DND-41 (cell line): Measurements from ENCODE around the gene PPP6C.

ENCODE experiments used
- ATAC-seq: fragments of 200-7000 bp; cut with Tn5 transposase; 3 replicates; pipeline ENCODE4 v1.9.1; 2021; ENCODE audit warnings: low read depth; ENCODE audit not compliant: insufficient read depth
- DNase-seq: peaks from one replicate; pipeline ENCODE4 v3.0.0-alpha.2; 2020
- H2AFZ ChIP-seq: 2 replicates; pipeline ENCODE4 v1.6.0; 2012; ENCODE audit warnings: low read depth, low read length
- H3K27ac ChIP-seq: 2 replicates; pipeline ENCODE4 v1.5.1; 2012; ENCODE audit warnings: low read length, inconsistent platforms
- H3K27me3 ChIP-seq: fragments of 200-600 bp; sonication (generic); 2 replicates; pipeline ENCODE4 v1.6.0; 2012; ENCODE audit warnings: low read length, mild to moderate bottlenecking, inconsistent platforms; ENCODE audit not compliant: insufficient read depth, poor library complexity
- H3K36me3 ChIP-seq: 2 replicates; pipeline ENCODE4 v1.5.1; 2012; ENCODE audit warnings: low read length, inconsistent platforms; ENCODE audit not compliant: insufficient read depth
- H3K4me1 ChIP-seq: 2 replicates; pipeline ENCODE4 v1.5.1; 2012; ENCODE audit warnings: mild to moderate bottlenecking, low read length; ENCODE audit not compliant: insufficient read depth
- H3K4me2 ChIP-seq: 2 replicates; pipeline ENCODE4 v1.6.0; 2012; ENCODE audit warnings: mild to moderate bottlenecking, moderate library complexity, low read length, inconsistent platforms; ENCODE audit not compliant: insufficient read depth
- H3K4me3 ChIP-seq, 2 experiments: fragments of 200-600 bp in 1 of 2; shearing (Covaris generic) in 1 of 2; 2 replicates each; pipeline ENCODE4 v1.5.1; 2012 to 2016; ENCODE audit warnings: inconsistent platforms in 2 of 2, low read length in 2 of 2, mild to moderate bottlenecking in 2 of 2, low read depth in 1 of 2, moderate library complexity in 1 of 2
- H3K79me2 ChIP-seq: 2 replicates; pipeline ENCODE4 v1.6.0; 2012; ENCODE audit warnings: low read length, inconsistent platforms; ENCODE audit not compliant: insufficient read depth
- H3K9ac ChIP-seq: 2 replicates; pipeline ENCODE4 v1.6.0; 2012; ENCODE audit warnings: low read depth, mild to moderate bottlenecking, inconsistent platforms, low read length, moderate library complexity
- H3K9me3 ChIP-seq: 2 replicates; pipeline ENCODE4 v1.5.1; 2012; ENCODE audit warnings: low read length, moderate library complexity, mild to moderate bottlenecking, inconsistent platforms; ENCODE audit not compliant: insufficient read depth, severe bottlenecking
- H4K20me1 ChIP-seq: 2 replicates; pipeline ENCODE4 v1.6.0; 2012; ENCODE audit warnings: low read length; ENCODE audit not compliant: insufficient read depth
- EZH2 ChIP-seq: IDR thresholded peaks from 3 replicates; pipeline ENCODE4 v1.6.1; 2012; ENCODE audit warnings: borderline replicate concordance, low read depth, mild to moderate bottlenecking, moderate library complexity, low read length, inconsistent platforms; ENCODE audit not compliant: severe bottlenecking
- TF ChIP-seq, protein P1 (sequence below): IDR thresholded peaks from 2 replicates; pipeline ENCODE4 v1.5.1; 2012; ENCODE audit warnings: borderline replicate concordance, low read length, moderate library complexity, mild to moderate bottlenecking; ENCODE audit not compliant: poor library complexity, severe bottlenecking; ENCODE audit errors: extremely low read depth

Gene PPP6C

DNA sequence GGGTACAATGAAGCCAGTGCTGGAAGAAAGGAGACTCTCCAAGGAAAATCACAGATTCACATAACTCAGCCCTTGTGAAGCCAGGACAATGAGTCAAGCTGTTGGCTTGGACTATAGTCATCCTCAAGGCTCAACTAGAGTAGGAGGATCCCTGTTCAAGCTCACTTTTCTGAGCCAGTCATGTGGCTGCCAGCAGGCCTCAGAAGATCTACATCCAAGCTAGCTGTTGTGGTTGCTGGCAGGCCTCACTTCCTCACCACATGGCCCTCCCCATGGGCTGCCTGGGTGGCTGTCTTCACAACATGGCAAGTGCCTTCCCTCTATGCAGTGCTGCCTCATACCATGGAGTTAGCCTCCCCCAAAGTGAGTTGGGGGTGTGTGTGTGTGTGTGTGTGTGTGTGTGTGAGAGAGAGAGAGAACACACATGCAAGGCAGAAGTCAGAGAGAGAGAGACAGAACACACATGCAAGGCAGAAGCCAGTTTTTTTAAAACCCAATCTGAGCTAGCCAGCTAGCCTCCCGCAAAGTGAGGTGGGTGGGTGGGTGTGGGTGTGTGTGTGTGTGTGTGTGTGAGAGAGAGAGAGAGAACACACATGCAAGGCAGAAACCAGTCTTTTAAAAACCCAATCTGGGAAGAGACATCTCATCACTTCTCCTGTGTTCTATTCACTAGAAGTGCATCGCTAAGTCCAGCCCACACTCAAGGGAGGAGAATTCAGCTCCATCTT is 63.4 kb downstream of the PPP6C start:
- 0 out of 2 replicates have a peak overlapping the region, but pooled peaks have one; percentile 17 for H2AFZ ChIP-seq
- H3K9ac ChIP-seq, result peak overlapping the region; percentile 41
- H3K27ac ChIP-seq, result peak overlapping the region; percentile 94

DNA sequence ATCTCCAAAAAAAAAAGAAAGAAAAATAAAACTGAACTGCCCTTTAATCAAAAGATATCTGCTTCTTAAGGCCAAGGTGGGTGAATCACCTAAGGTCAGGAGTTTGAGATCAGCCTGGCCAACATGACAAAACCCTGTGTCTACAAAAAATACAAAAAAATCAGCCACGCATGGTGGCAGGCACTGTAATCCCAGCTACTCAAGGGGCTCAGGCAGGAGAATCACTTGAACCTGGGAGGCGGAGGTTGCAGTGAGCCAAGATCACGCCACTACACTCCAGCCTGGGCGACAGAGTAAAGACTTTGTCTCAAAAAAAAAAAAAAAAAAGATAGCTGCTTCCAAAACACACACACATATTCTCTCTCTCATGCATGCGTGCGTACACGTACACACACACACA is 64.1 kb downstream of the PPP6C start:
- Histone ChIP-seq H2AFZ (no peak overlapping the region), H3K27me3 (no peaks in the 10 kb centered on the region), H3K4me3 (peak overlapping the region in 1 of 2 experiments; percentile 41; a peak in 2 of 4 replicates), H4K20me1 (no peaks in the 10 kb centered on the region), H3K36me3 (peaks cover 7% of the 10 kb centered on the region), H3K79me2 (peaks cover 79% of the 10 kb centered on the region), H3K4me1 (peaks cover 75% of the 10 kb centered on the region), H3K4me2 (peak overlapping the region; percentile 52), H3K27ac (peak overlapping the region; percentile 94), H3K9ac (peak overlapping the region; percentile 41), H3K9me3 (no peaks in the 10 kb centered on the region)
- ATAC-seq, result no peak
- TF ChIP-seq, protein P1, sequence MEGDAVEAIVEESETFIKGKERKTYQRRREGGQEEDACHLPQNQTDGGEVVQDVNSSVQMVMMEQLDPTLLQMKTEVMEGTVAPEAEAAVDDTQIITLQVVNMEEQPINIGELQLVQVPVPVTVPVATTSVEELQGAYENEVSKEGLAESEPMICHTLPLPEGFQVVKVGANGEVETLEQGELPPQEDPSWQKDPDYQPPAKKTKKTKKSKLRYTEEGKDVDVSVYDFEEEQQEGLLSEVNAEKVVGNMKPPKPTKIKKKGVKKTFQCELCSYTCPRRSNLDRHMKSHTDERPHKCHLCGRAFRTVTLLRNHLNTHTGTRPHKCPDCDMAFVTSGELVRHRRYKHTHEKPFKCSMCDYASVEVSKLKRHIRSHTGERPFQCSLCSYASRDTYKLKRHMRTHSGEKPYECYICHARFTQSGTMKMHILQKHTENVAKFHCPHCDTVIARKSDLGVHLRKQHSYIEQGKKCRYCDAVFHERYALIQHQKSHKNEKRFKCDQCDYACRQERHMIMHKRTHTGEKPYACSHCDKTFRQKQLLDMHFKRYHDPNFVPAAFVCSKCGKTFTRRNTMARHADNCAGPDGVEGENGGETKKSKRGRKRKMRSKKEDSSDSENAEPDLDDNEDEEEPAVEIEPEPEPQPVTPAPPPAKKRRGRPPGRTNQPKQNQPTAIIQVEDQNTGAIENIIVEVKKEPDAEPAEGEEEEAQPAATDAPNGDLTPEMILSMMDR, result no peak
- no peak for TF ChIP-seq EZH2
- no peak for DNase-seq

More for the DNA sequence above, 63.4 kb downstream of the PPP6C start:
- ATAC-seq (peak; percentile 98), DNase-seq (peak; percentile 96)
- peak overlapping the region in 1 of 2 experiments; percentile 41; a peak in 2 of 4 replicates for H3K4me3 ChIP-seq
- peaks cover 83% of the 10 kb centered on the region for H3K79me2 ChIP-seq
- no peaks in the 10 kb centered on the region for H3K27me3 ChIP-seq
- peak overlapping the region; percentile 52 for H3K4me2 ChIP-seq
- H3K4me1 ChIP-seq, result peaks cover 68% of the 10 kb centered on the region
- peaks cover 7% of the 10 kb centered on the region for H3K36me3 ChIP-seq
- no peaks in the 10 kb centered on the region for H4K20me1 ChIP-seq
- no peaks in the 10 kb centered on the region for H3K9me3 ChIP-seq
- TF ChIP-seq, protein P1, result peak; percentile 10
- no peak for TF ChIP-seq EZH2

DNA sequence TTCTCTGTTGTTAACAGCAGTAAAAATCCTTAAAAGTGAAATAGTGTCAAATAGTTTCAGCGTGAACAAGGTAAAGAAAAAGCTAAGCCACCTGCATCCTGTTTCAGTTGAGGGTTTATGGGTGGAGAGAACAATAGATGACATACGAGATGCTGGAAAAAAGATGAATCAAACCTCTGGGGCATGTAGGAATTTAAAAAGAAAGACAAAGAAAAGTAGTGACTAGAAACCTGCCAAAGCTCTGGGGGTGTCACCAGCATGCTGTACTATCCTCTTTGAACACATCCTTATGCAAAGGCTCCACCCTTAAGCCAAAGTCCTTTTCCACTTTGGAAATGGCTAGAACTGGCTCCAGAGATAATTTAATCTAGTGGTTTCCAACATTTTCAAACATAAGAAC is 68.5 kb downstream of the PPP6C start:
- Histone ChIP-seq H3K36me3 (peaks cover 18% of the 10 kb centered on the region), H4K20me1 (no peaks in the 10 kb centered on the region), H3K9ac (peak overlapping the region; percentile 61), H3K79me2 (peaks cover 82% of the 10 kb centered on the region), H3K27me3 (no peaks in the 10 kb centered on the region), H3K9me3 (no peaks in the 10 kb centered on the region), H3K27ac (peak overlapping the region; percentile 94), H2AFZ (0 out of 2 replicates have a peak overlapping the region, but pooled peaks have one; percentile 3), H3K4me3 (peak overlapping the region in 1 of 2 experiments; percentile 19; a peak in 1 of 4 replicates), H3K4me2 (peak overlapping the region; percentile 55), H3K4me1 (peaks cover 75% of the 10 kb centered on the region)
- TF ChIP-seq, protein P1, result no peak
- TF ChIP-seq EZH2, result no peak
- ATAC-seq (peak; percentile 66), DNase-seq (peak; percentile 69)
